Bronchial epithelial cell (primary cell): ENCODE results near the gene PTBP1. TPM values are rescaled to one million over a fixed set of nuclear protein-coding genes. Genes with fewer than 3 reads are reported as not detected.
A peak's percentile ranks its signal among the peaks of the same experiment; 100 is the strongest.
"Not testable (repeated sequence)": the region's sequence is repeated elsewhere in the genome, so short reads cannot be mapped to it uniquely, and the experiment has no call there.

Experiments used
- DNase-seq: peaks from one replicate; pipeline ENCODE4 v3.0.0-alpha.2; 2010; ENCODE audit warnings: low read depth
- FAIRE-seq: peaks from 2 replicates; lab custom pipeline; 2011; peaks lifted over from hg19 to GRCh38; lab: Jason Lieb, UNC
- H3K27me3 ChIP-seq: 2 replicates; pipeline ENCODE4 v1.5.1; 2011; ENCODE audit warnings: low read length; ENCODE audit not compliant: control insufficient read depth, insufficient read depth
- H3K36me3 ChIP-seq: 2 replicates; pipeline ENCODE4 v1.5.1; 2011; ENCODE audit warnings: low read length; ENCODE audit not compliant: control insufficient read depth, insufficient read depth
- H3K4me3 ChIP-seq: 2 replicates; pipeline ENCODE4 v1.5.1; 2011; ENCODE audit warnings: mild to moderate bottlenecking, low read depth, low read length, control low read depth
- total RNA-seq: library from RNA; depleted of rRNA; stranded (reverse); fragments of >200 nt; gene quantifications from 2 replicates; pipeline ENCODE4 v1.2.1, GENCODE V29; 2014
- TF ChIP-seq, protein P1 (sequence below): IDR thresholded peaks from 2 replicates; pipeline ENCODE4 v1.5.1; 2011; ENCODE audit warnings: mild to moderate bottlenecking, moderate library complexity, low read length, control low read depth, inconsistent platforms; ENCODE audit not compliant: insufficient read depth, severe bottlenecking

PTBP1 gene
- total RNA-seq, 1 donor from 2014 or later: 99.0 TPM

DNA sequence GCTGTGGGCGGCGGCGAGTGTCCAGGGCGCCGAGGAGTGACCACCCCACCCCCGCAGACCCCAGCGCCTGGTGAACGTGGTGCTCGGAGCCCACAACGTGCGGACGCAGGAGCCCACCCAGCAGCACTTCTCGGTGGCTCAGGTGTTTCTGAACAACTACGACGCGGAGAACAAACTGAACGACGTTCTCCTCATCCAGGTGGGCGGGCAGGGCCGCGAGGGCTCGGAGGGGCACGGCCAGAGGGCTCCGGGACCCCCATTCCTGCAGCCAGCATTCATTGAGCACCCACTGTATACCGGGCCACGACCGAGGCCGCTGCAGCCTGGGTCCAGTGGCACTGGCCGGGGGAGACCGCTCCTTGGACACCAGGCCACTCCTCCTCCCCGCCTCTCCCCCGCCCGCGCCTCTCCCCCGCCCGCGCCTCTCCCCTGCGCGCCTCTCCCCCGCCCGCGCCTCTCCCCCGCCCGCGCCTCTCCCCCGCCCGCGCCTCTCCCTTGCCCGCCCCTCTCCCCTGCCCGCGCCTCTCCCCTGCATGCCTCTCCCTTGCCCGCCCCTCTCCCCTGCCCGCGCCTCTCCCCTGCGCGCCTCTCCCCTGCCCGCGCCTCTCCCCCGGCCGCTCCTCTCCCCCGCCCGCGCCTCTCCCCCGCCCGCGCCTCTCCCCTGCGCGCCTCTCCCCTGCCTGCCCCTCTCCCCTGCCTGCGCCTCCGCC lies 46.7 kb downstream of the PTBP1 start:
- no peak for DNase-seq
- FAIRE-seq: no peak
- TF ChIP-seq, protein P1, sequence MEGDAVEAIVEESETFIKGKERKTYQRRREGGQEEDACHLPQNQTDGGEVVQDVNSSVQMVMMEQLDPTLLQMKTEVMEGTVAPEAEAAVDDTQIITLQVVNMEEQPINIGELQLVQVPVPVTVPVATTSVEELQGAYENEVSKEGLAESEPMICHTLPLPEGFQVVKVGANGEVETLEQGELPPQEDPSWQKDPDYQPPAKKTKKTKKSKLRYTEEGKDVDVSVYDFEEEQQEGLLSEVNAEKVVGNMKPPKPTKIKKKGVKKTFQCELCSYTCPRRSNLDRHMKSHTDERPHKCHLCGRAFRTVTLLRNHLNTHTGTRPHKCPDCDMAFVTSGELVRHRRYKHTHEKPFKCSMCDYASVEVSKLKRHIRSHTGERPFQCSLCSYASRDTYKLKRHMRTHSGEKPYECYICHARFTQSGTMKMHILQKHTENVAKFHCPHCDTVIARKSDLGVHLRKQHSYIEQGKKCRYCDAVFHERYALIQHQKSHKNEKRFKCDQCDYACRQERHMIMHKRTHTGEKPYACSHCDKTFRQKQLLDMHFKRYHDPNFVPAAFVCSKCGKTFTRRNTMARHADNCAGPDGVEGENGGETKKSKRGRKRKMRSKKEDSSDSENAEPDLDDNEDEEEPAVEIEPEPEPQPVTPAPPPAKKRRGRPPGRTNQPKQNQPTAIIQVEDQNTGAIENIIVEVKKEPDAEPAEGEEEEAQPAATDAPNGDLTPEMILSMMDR: no peak
- no peaks in the 10 kb centered on the region for H3K36me3 ChIP-seq
- peak overlapping the region; percentile 2 for H3K4me3 ChIP-seq
- peaks cover 1% of the 10 kb centered on the region for H3K27me3 ChIP-seq

DNA sequence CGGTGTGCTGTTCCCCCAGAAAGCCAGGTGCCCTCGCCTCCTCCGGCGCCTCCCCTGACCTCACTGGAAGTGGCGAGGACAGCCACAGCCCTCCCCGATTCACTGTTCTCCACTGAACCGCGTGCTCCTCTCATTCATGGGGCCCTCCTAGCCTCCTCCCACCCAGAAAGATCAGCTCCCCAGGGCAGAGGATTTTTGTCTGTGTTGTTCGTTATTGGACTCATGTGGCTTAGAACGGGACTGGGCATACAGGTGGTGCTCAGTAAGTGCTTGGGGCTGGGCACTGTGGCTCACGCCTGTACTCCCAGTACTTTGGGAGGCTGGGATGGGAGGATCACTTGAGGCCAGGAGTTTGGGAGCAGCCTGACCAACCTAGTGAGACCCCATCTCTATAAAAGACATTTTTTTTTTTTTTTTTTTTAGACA lies 47.3 kb downstream of the PTBP1 start:
- H3K27me3 ChIP-seq: peaks cover 1% of the 10 kb centered on the region
- TF ChIP-seq, protein P1: no peak
- H3K4me3 ChIP-seq: no peak overlapping the region
- DNase-seq (no peak), FAIRE-seq (no peak)
- no peaks in the 10 kb centered on the region for H3K36me3 ChIP-seq

DNA sequence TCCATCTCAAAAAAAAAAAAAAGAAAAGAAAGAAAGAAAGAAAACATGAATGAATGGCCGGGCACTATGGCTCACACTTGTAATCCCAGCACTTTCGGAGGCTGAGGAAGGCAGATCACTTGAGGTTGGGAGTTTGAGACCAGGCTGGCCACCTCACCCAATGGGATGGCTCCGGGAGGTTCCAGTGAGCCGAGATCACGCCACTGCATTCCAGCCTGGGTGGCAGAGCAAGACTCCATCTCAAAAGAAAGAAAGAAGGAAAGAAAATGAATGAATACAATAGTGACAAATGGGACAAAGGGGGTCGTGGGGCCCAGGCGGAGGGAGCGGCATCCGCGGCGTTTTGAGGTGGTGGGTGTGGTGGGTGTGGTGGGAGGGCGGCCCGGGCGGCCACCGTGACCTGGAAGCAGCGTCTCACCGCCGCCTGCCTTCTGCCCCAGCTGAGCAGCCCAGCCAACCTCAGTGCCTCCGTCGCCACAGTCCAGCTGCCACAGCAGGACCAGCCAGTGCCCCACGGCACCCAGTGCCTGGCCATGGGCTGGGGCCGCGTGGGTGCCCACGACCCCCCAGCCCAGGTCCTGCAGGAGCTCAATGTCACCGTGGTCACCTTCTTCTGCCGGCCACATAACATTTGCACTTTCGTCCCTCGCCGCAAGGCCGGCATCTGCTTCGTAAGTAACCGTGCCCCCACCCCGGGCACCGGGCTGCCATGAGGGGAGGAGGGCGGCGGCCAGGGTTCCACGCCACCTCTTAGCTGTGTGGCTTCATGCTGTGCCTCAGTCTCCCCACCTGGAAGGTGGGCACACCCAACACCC lies 48.7 kb downstream of the PTBP1 start:
- H3K36me3 ChIP-seq: no peaks in the 10 kb centered on the region
- FAIRE-seq (no peak), DNase-seq (no peak)
- H3K27me3 ChIP-seq: peaks cover 1% of the 10 kb centered on the region
- TF ChIP-seq, protein P1: no peak
- H3K4me3 ChIP-seq: no peak overlapping the region

DNA sequence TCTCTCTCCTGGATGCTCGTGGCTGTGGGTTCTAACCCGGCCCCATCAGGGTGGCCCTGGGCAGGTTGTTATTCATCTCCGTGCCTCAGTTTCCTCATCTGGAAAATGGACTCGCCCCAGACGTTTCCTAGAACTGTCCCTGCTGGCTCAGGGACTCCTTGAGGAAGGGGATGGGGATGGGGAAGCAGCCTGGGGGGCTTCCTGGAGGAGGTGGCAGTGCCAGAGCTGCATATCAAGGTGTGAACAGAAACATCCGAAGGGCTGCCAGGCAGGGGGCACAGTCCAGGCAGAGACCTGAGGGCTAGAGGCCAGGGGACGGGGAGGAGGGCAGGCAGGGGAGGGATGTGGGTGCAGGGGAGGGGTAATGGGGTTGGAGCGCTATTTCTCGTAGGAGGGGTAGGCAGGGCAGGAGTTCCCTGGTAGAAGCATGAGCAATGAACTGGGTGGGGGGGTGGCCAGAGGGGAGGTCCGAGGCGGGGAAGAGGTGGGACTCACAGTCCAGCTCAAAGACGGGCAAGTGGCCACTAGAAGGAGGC lies 51.2 kb downstream of the PTBP1 start:
- FAIRE-seq (no peak), DNase-seq (no peak)
- Histone ChIP-seq H3K27me3 (peaks cover 1% of the 10 kb centered on the region), H3K36me3 (no peaks in the 10 kb centered on the region), H3K4me3 (no peak overlapping the region)
- TF ChIP-seq, protein P1: no peak

DNA sequence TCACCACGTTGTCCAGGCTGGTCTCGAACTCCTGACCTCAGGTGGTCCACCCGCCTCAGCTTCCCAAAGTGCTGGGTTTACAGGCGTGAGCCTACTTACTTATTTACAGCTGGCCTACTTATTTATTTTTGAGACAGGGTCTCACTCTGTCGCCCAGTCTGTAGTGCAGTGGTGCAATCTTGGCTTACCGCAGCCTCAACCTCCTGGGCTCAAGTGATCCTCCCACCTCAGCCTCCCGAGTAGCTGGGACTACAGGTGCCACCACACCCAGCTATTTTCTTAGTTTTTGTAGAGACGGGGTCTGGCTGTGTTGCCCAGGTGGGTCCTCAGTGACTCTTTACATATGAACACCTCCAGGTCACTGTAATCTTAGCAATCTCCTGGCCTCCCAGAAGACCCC lies 51.9 kb downstream of the PTBP1 start:
- not testable (repeated sequence) for H3K27me3 ChIP-seq, H3K4me3 ChIP-seq, FAIRE-seq, DNase-seq, H3K36me3 ChIP-seq

DNA sequence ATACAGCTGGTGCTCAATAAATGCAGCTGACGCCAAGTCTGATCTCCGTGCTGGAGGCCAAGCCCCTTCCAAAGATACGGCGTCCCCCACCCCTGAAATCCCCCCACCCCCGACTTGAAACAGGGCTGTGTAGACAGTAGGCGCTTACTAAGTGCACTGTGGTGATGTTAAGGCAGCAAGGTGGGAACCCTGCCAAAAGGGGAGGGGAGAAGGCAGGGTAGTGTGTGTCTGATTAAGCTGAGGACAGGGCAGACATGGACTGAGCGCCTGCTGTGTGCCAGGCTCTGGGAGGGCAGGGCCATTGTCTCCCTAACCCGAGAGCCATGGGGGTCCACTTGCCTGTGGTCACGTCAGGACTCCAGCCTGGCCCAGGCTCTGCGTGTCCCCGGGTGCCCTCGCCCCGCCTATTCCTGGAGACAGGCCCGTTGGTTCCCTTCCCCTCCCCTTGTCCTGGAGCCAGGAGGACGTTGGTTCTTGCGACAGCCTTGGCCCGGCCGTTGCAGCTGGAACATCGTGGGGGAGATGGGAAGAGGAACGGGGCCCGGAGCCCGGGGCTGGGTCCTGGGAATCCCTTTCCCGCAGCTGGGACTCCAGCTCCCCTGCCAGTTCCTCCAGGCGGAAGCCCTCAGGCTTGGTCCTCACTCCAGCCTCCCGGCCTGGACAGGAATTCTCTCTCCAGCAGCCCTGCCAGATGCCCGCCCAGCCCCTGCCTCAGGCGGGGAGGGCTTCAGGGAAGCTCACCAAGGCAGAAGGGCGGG lies 53.1 kb downstream of the PTBP1 start:
- H3K36me3 ChIP-seq: no peaks in the 10 kb centered on the region
- DNase-seq: no peak
- peaks cover 1% of the 10 kb centered on the region for H3K27me3 ChIP-seq
- TF ChIP-seq, protein P1: no peak
- FAIRE-seq: no peak
- H3K4me3 ChIP-seq: no peak overlapping the region
